ENCODE measurements around the gene AAK1. TPM values are rescaled to one million over a fixed set of nuclear protein-coding genes. Genes with fewer than 3 reads are reported as not detected.
"Not testable (repeated sequence)": the region's sequence is repeated elsewhere in the genome, so short reads cannot be mapped to it uniquely, and the experiment has no call there.

The AAK1 gene
- total RNA-seq, 4 donors from 2014 or later: 15.5 to 28.1 (median 24.4) TPM

- no peak for DNase-seq (ENCODE audit: low spot score in 2 of 2)
- intact Hi-C loops (cut with DNase I; ENCODE audit: low total_unique reads): no loop called here
- WGBS, 2 donors: 97% methylated on average over 1 of the region's 1 CpG
- H3K4me3 ChIP-seq (ENCODE audit: low read depth, poor library complexity, severe bottlenecking): no peak overlapping the region
- no peak for TF ChIP-seq POLR2A (IDR thresholded peaks at IDR 0.05)
- TF ChIP-seq CTCF (IDR thresholded peaks at IDR 0.05): no peak
Measured at GRCh38 chr2:69659349-69659748, 15.8 kb upstream of the AAK1 start.

- TF ChIP-seq CTCF (IDR thresholded peaks at IDR 0.05) (no peak), POLR2A (IDR thresholded peaks at IDR 0.05) (no peak)
- no peak overlapping the region for H3K4me3 ChIP-seq (ENCODE audit: low read depth, poor library complexity, severe bottlenecking)
- 61 to 63% methylated on average over 7 of the region's 7 CpGs for WGBS, 2 donors
- no peak for DNase-seq (ENCODE audit: low spot score in 2 of 2)
- intact Hi-C loops (cut with DNase I; ENCODE audit: low total_unique reads): no loop called here
Measured at GRCh38 chr2:69652206-69652605, 8.7 kb upstream of the AAK1 start.

- H3K4me3 ChIP-seq (ENCODE audit: low read depth, poor library complexity, severe bottlenecking); DNase-seq (ENCODE audit: low spot score in 2 of 2); intact Hi-C loops (cut with DNase I; ENCODE audit: low total_unique reads): not testable (repeated sequence)
- 97 to 99% methylated on average over 5 of the region's 5 CpGs for WGBS, 2 donors
Measured at GRCh38 chr2:69647196-69647595, 3.7 kb upstream of the AAK1 start.

GRCh38 chr2:69646714-69647113 is 3.2 kb upstream of the AAK1 start:
- intact Hi-C loops (cut with DNase I; ENCODE audit: low total_unique reads): no loop called here
- TF ChIP-seq CTCF (IDR thresholded peaks at IDR 0.05): no peak
- no peak for TF ChIP-seq POLR2A (IDR thresholded peaks at IDR 0.05)
- WGBS, 2 donors: 47 to 52% methylated on average over 1 of the region's 1 CpG
- H3K4me3 ChIP-seq (ENCODE audit: low read depth, poor library complexity, severe bottlenecking): no peak overlapping the region
- DNase-seq (ENCODE audit: low spot score in 2 of 2): no peak

GRCh38 chr2:69645921-69646320 is 2.4 kb upstream of the AAK1 start:
- no peak overlapping the region for H3K4me3 ChIP-seq (ENCODE audit: low read depth, poor library complexity, severe bottlenecking)
- no peak for TF ChIP-seq CTCF (IDR thresholded peaks at IDR 0.05)
- no peak for TF ChIP-seq POLR2A (IDR thresholded peaks at IDR 0.05)
- no peak for DNase-seq (ENCODE audit: low spot score in 2 of 2)
- intact Hi-C loops (cut with DNase I; ENCODE audit: low total_unique reads): no loop called here
- WGBS, 2 donors: 67 to 83% methylated on average over 2 of the region's 2 CpGs

- H3K4me3 ChIP-seq (ENCODE audit: low read depth, poor library complexity, severe bottlenecking): no peak overlapping the region
- intact Hi-C loops (cut with DNase I; ENCODE audit: low total_unique reads): no loop called here
- no peak for DNase-seq (ENCODE audit: low spot score in 2 of 2)
- TF ChIP-seq POLR2A (IDR thresholded peaks at IDR 0.05): no peak
- TF ChIP-seq CTCF (IDR thresholded peaks at IDR 0.05): no peak
- WGBS, 2 donors: 5 to 7% methylated on average over 7 of the region's 7 CpGs
Measured at GRCh38 chr2:69645031-69645431, 1.5 kb upstream of the AAK1 start.

Measured in lower leg skin (tissue), 4 donors.